HG02571 (cell line): Measurements from ENCODE around the gene BLOC1S1.

Experiments used
- ATAC-seq: cut with Tn5 transposase; IDR thresholded peaks from one replicate; pipeline ENCODE4 v1.9.1; 2021; ENCODE audit warnings: mild to moderate bottlenecking, moderate library complexity; ENCODE audit not compliant: unreplicated experiment

The BLOC1S1 gene

GRCh38 chr12:55715833-55716581, at the start of gene BLOC1S1:
TSS of gene BLOC1S1 (plus strand) at chr12:55716046. CDS start at chr12:55716052, 6 bp downstream.
- peak; percentile 93 for ATAC-seq

GRCh38 chr12:55666508-55666907, 49.3 kb upstream of the BLOC1S1 start:
- no peak for ATAC-seq

- ATAC-seq, result no peak
Observed at GRCh38 chr12:55670276-55670675, 45.6 kb upstream of the BLOC1S1 start.

GRCh38 chr12:55671746-55672145, 44.1 kb upstream of the BLOC1S1 start:
- ATAC-seq, result no peak

GRCh38 chr12:55673638-55674037, 42.2 kb upstream of the BLOC1S1 start:
- peak; percentile 97 for ATAC-seq

GRCh38 chr12:55675666-55676065, 40.2 kb upstream of the BLOC1S1 start:
- no peak for ATAC-seq

GRCh38 chr12:55676707-55677106, 39.1 kb upstream of the BLOC1S1 start:
- ATAC-seq, result no peak

GRCh38 chr12:55679691-55680090, 36.2 kb upstream of the BLOC1S1 start:
- ATAC-seq, result no peak

- no peak for ATAC-seq
Observed at GRCh38 chr12:55681142-55682077, 34.4 kb upstream of the BLOC1S1 start.

- ATAC-seq, result no peak
Observed at GRCh38 chr12:55682087-55682796, 33.6 kb upstream of the BLOC1S1 start.

GRCh38 chr12:55683676-55684075, 32.2 kb upstream of the BLOC1S1 start:
- no peak for ATAC-seq

GRCh38 chr12:55684761-55685370, 31.0 kb upstream of the BLOC1S1 start:
- no peak for ATAC-seq

GRCh38 chr12:55685671-55686070, 30.2 kb upstream of the BLOC1S1 start:
- no peak for ATAC-seq

- ATAC-seq, result no peak
Observed at GRCh38 chr12:55686366-55687010, 29.4 kb upstream of the BLOC1S1 start.

- ATAC-seq, result no peak
Observed at GRCh38 chr12:55687746-55688145, 28.1 kb upstream of the BLOC1S1 start.

- ATAC-seq, result no peak
Observed at GRCh38 chr12:55688716-55689655, 26.9 kb upstream of the BLOC1S1 start.

- no peak for ATAC-seq
Observed at GRCh38 chr12:55692631-55693322, 23.1 kb upstream of the BLOC1S1 start.

- no peak for ATAC-seq
Observed at GRCh38 chr12:55693323-55694187, 22.3 kb upstream of the BLOC1S1 start.
